Smooth muscle cell (in vitro differentiated cells): ENCODE data around the gene ARMC7. TPM values are rescaled to one million over a fixed set of nuclear protein-coding genes. Genes with fewer than 3 reads are reported as not detected.

Experiments
- DNase-seq: peaks from one replicate; lab custom pipeline; 2025; ENCODE audit not compliant: unreplicated experiment; lab: John Stamatoyannopoulos, UW
- H2AFZ ChIP-seq: fragments of 200-600 bp; sonication (generic); 2 replicates; pipeline ENCODE4 v1.6.0; 2016; ENCODE audit warnings: antibody characterized with exemption, low read depth, mild to moderate bottlenecking
- H3F3A ChIP-seq: fragments of 200-600 bp; sonication (generic); 2 replicates; pipeline ENCODE4 v1.6.0; 2017; ENCODE audit warnings: antibody characterized with exemption, low read depth
- H3K27ac ChIP-seq: fragments of 200-600 bp; sonication (generic); 2 replicates; pipeline ENCODE4 v1.5.1; 2016; ENCODE audit warnings: low read depth, mild to moderate bottlenecking
- H3K27me3 ChIP-seq: fragments of 200-600 bp; sonication (generic); 2 replicates; pipeline ENCODE4 v1.6.1; 2016; ENCODE audit warnings: low read depth, mild to moderate bottlenecking
- H3K36me3 ChIP-seq: fragments of 200-600 bp; sonication (generic); 2 replicates; pipeline ENCODE4 v1.5.1; 2016; ENCODE audit warnings: low read depth
- H3K4me1 ChIP-seq: fragments of 200-600 bp; sonication (generic); 2 replicates; pipeline ENCODE4 v1.5.1; 2016; ENCODE audit warnings: low read depth
- H3K4me2 ChIP-seq: fragments of 200-600 bp; sonication (generic); 2 replicates; pipeline ENCODE4 v1.6.0; 2016; ENCODE audit warnings: mild to moderate bottlenecking
- H3K4me3 ChIP-seq: fragments of 200-600 bp; sonication (generic); 2 replicates; pipeline ENCODE4 v1.5.1; 2016; ENCODE audit warnings: mild to moderate bottlenecking
- H3K79me2 ChIP-seq: fragments of 200-600 bp; sonication (generic); 2 replicates; pipeline ENCODE4 v1.6.0; 2016; ENCODE audit warnings: low read depth, mild to moderate bottlenecking
- H3K9ac ChIP-seq: fragments of 200-600 bp; sonication (generic); 2 replicates; pipeline ENCODE4 v1.6.0; 2016; ENCODE audit warnings: low read depth
- H3K9me3 ChIP-seq: fragments of 200-600 bp; sonication (generic); replicated peaks from 2 replicates; pipeline ENCODE4 v1.5.1; 2016; ENCODE audit warnings: low read depth
- H4K20me1 ChIP-seq: fragments of 200-600 bp; sonication (generic); 2 replicates; pipeline ENCODE4 v1.6.0; 2016; ENCODE audit warnings: low read depth
- WGBS: methylation state at CpG from one replicate; pipeline ENCODE4 v1.1.7; 2016; ENCODE audit warnings: low lambda C conversion rate; 5-methylcytosine and 5-hydroxymethylcytosine counted together
- polyA plus RNA-seq: library from polyadenylated mRNA; unstranded; fragments of >200 nt; fragmentation: Nextera tagmentation; extraction: Ambion mirVana; gene quantifications from 2 replicates; pipeline ENCODE4 v1.2.1, GENCODE V29; 2016
- total RNA-seq: library from RNA; depleted of rRNA; stranded (reverse); fragments of >200 nt; gene quantifications from 2 replicates; pipeline ENCODE4 v1.2.3, GENCODE V29; 2014
- TF ChIP-seq, protein P1 (sequence below): fragments of 200-600 bp; sonication (generic); IDR thresholded peaks from 2 replicates; pipeline ENCODE4 v1.5.1; 2017; ENCODE audit warnings: borderline replicate concordance, mild to moderate bottlenecking, antibody characterized with exemption; ENCODE audit not compliant: insufficient read depth, poor library complexity, severe bottlenecking

The ARMC7 gene
- total and polyA plus RNA-seq, 2 experiments from 2014 or later, result 1.8 to 6.8 TPM

DNA sequence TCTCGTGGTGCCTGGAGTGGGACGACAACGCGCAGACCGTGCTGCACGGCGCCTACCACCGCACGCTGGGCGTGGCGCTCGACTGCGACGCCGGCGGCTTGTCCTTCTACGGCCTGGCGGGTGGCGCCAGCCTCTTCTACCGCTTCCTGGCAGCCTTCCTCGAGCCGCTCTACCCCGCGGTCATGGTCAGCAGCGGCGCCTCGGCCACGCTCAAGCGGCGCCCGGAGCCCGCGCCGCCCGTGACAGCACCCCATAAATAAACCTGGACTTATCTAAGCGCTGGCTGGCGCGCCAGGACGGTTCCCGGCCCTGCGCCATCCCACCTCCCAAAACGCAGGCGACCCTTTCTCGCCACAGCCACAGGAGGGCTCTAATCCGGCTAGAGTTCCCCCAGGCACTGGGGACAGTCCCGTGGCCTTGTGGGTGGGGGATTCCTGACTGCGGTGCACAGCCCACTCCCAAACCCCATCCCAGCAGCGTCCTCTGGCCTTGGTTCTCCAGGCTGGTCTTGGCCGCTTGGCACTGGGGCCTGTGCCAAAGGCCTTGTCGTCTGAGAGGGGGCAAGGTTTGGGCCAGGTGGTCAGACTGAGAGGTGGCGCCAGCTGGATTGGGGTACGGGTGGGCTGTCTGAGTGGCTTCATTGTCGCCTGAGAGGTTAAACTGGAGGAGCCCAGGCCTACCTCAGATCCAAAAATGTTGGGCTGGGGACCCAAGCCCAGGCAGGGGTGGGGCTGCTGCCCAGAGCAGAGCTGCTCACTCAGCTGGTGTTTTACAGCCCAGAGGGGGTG, 32.1 kb upstream of the ARMC7 start:
- no peaks in the 10 kb centered on the region for H3K9me3 ChIP-seq
- no peak overlapping the region for H2AFZ ChIP-seq
- H3K4me2 ChIP-seq, result peak overlapping the region; percentile 40
- 79% methylated on average over 53 of the region's 53 CpGs for WGBS
- peaks cover 10% of the 10 kb centered on the region for H3K4me1 ChIP-seq
- no peak overlapping the region for H3K9ac ChIP-seq
- no peaks in the 10 kb centered on the region for H4K20me1 ChIP-seq
- H3K36me3 ChIP-seq, result no peaks in the 10 kb centered on the region
- no peaks in the 10 kb centered on the region for H3K27me3 ChIP-seq
- TF ChIP-seq, protein P1, sequence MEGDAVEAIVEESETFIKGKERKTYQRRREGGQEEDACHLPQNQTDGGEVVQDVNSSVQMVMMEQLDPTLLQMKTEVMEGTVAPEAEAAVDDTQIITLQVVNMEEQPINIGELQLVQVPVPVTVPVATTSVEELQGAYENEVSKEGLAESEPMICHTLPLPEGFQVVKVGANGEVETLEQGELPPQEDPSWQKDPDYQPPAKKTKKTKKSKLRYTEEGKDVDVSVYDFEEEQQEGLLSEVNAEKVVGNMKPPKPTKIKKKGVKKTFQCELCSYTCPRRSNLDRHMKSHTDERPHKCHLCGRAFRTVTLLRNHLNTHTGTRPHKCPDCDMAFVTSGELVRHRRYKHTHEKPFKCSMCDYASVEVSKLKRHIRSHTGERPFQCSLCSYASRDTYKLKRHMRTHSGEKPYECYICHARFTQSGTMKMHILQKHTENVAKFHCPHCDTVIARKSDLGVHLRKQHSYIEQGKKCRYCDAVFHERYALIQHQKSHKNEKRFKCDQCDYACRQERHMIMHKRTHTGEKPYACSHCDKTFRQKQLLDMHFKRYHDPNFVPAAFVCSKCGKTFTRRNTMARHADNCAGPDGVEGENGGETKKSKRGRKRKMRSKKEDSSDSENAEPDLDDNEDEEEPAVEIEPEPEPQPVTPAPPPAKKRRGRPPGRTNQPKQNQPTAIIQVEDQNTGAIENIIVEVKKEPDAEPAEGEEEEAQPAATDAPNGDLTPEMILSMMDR, result no peak
- H3K27ac ChIP-seq, result no peak overlapping the region
- no peak overlapping the region for H3K4me3 ChIP-seq
- H3F3A ChIP-seq, result peaks cover 15% of the 10 kb centered on the region
- H3K79me2 ChIP-seq, result no peaks in the 10 kb centered on the region
- DNase-seq, result no peak

DNA sequence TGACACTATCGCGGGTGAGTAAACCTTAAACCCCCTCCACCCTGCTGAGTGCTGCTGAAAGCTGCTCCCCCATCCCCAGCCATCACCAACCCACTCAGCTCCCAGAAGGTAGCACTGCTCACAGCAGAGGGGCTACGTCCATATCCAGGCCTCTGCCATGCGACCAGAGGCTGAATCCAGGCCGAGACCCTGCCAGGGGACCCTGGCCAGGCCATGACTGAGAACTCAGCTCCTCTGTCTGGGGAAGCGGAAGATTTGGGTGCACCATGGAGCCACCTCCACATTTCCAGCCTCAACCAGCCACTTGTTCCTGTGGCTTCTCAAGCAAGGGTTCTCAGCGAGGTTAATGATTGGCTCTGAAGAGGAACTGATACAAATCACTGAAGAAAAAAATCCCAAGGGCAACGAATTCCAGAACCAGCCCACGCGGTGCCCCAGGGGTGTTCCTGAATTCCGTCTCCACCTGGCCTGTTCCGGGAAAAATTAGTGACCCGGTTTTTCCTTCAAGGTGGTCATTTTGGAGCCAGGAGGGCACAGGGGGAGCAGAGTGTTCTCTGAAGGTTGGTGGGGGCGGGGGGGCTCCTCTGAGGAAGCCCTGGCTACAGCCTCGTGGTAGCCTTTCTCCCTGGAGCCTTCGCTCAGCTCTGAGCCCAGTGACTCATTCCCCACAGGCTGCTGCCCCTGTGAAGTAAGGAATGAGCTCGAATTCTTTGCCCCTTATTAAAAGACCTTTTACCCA, 31.3 kb upstream of the ARMC7 start:
- H3K4me2 ChIP-seq, result peak overlapping the region; percentile 40
- TF ChIP-seq, protein P1, result no peak
- no peaks in the 10 kb centered on the region for H4K20me1 ChIP-seq
- no peaks in the 10 kb centered on the region for H3K79me2 ChIP-seq
- H3K4me3 ChIP-seq, result no peak overlapping the region
- no peak overlapping the region for H3K9ac ChIP-seq
- H3F3A ChIP-seq, result peaks cover 15% of the 10 kb centered on the region
- H2AFZ ChIP-seq, result peak overlapping the region; percentile 60
- no peaks in the 10 kb centered on the region for H3K27me3 ChIP-seq
- H3K27ac ChIP-seq, result peak overlapping the region; percentile 69
- no peak for DNase-seq
- WGBS, result 31% methylated on average over 17 of the region's 17 CpGs
- H3K4me1 ChIP-seq, result peaks cover 10% of the 10 kb centered on the region
- H3K36me3 ChIP-seq, result no peaks in the 10 kb centered on the region
- H3K9me3 ChIP-seq, result no peaks in the 10 kb centered on the region

DNA sequence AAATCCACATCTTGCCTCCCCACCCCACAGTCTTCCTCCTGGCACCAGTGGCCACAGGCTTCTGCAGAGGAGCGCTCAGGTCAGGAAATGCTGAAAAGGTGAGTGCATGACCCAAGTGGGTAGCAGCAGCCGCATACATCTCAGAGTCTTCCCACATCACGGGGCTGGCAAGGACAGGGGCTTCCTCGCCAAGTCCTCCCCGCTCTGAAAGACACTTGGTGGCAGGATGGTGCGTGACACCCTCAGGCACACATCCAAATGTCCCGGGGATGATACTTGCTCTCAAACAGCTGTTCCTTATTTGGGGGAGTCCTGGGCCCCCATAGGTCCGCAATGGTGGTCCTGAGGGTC, 30.8 kb upstream of the ARMC7 start:
- Histone ChIP-seq H4K20me1 (no peaks in the 10 kb centered on the region), H3K79me2 (no peaks in the 10 kb centered on the region), H3K4me1 (peaks cover 10% of the 10 kb centered on the region), H2AFZ (no peak overlapping the region), H3K9ac (no peak overlapping the region), H3K36me3 (no peaks in the 10 kb centered on the region), H3F3A (peaks cover 15% of the 10 kb centered on the region), H3K4me3 (no peak overlapping the region), H3K27ac (peak overlapping the region; percentile 69), H3K9me3 (no peaks in the 10 kb centered on the region), H3K27me3 (no peaks in the 10 kb centered on the region), H3K4me2 (peak overlapping the region; percentile 40)
- DNase-seq, result no peak
- 67% methylated on average over 8 of the region's 8 CpGs for WGBS
- TF ChIP-seq, protein P1, result no peak
